Subcutaneous adipose tissue (tissue), 4 donors: ENCODE results near the gene SMURF1. TPM values are rescaled to one million over a fixed set of nuclear protein-coding genes. Genes with fewer than 3 reads are reported as not detected.

Source experiments
- CTCF ChIP-seq: fragments of 450-650 bp; IDR thresholded peaks from one replicate; pipeline ENCODE4 v1.5.1; 2016; ENCODE audit warnings: low read depth, mild to moderate bottlenecking, control low read depth, antibody characterized with exemption, moderate library complexity
- total RNA-seq, 4 donors: library from RNA; depleted of rRNA; stranded (reverse); fragments of >200 nt; gene quantifications; one replicate each; pipeline ENCODE4 v1.1.0, GENCODE V29; 2016

The SMURF1 gene
- total RNA-seq, 4 donors from 2014 or later: 24.0 to 49.4 (median 25.2) TPM

- TF ChIP-seq CTCF: no peak
Measured at GRCh38 chr7:99034932-99035722, 108.8 kb downstream of the SMURF1 start.

GRCh38 chr7:99033765-99034164, 110.1 kb downstream of the SMURF1 start:
- no peak for TF ChIP-seq CTCF

DNA sequence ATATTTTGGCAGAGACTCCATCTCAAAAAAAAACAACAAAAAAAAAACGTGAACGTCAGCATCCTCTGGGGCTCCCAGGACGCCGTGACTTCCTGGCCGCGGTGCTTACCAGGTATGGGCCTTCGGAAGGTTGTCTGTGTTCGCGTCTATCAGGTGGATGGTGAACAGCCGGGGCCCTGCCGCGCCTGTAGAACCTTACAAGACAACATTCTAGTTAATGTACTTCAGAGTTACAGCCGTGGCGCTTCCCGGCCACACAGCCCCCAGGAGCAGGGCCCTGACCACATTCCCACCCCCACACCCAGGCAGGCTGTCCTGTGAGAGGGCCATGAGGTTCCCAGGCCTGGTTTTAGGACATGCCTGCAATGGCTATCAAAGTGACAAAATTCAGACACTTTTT, 111.0 kb downstream of the SMURF1 start:
- TF ChIP-seq CTCF: no peak

GRCh38 chr7:99031496-99031895, 112.4 kb downstream of the SMURF1 start:
- no peak for TF ChIP-seq CTCF

DNA sequence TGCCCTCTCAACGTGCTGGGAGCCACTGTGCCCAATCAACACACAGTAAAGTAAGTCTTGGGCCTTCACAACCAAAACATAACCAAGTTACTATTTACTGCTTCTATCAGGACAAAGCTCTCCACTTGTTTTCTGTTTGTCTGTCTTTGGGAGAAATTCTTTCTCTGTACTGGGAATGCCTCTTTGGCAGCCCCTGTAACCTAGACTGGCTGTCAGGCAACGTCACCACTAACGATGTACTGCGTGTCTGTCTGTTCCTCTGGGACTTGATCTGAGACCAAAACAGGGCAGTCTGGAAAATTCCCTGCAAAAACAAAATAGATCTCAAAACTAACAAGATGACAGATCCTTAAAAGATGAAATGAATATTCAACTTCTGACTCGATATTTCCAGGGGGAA, 113.0 kb downstream of the SMURF1 start:
- TF ChIP-seq CTCF: no peak

GRCh38 chr7:99030457-99030856, 113.5 kb downstream of the SMURF1 start:
- no peak for TF ChIP-seq CTCF

- no peak for TF ChIP-seq CTCF
Measured at GRCh38 chr7:99029466-99030435, 114.2 kb downstream of the SMURF1 start.
